ENCODE measurements around the gene PTPRG. TPM values are rescaled to one million over a fixed set of nuclear protein-coding genes. Genes with fewer than 3 reads are reported as not detected.

PTPRG gene
- total RNA-seq, 1 experiment from 2014 or later = 0.73 TPM

- no peak for TF ChIP-seq EZH2phosphoT487 (IDR thresholded peaks at IDR 0.05; ENCODE audit: borderline replicate concordance, low read length)
- TF ChIP-seq CTCF (conservative IDR thresholded peaks at IDR 0.05; ENCODE audit: low read depth, low read length) = 0 out of 2 replicates have a peak, but pooled peaks have one; percentile 10
- TF ChIP-seq EZH2 (IDR thresholded peaks at IDR 0.05; ENCODE audit: low read length, unreplicated experiment) = no peak
- BruUV-seq (replicated peaks) = no TSS peak
- Histone ChIP-seq H3K27me3 (ENCODE audit: low read length) (no peaks in the 10 kb centered on the region), H3K9me3 (ENCODE audit: low read length) (no peaks in the 10 kb centered on the region), H3K4me2 (ENCODE audit: low read length) (peak overlapping the region; percentile 34; the same call in 1 of the 2 replicates), H3K9ac (ENCODE audit: low read length) (no peak overlapping the region), H3F3A (ENCODE audit: low read length, unreplicated experiment) (no peaks in the 10 kb centered on the region), H3K36me3 (ENCODE audit: low read depth, low read length) (no peaks in the 10 kb centered on the region), H3K9me2 (replicated peaks; ENCODE audit: low read length) (0 out of 2 replicates have a peak, but pooled peaks cover 4% of the 10 kb centered on the region), H3K27ac (ENCODE audit: low read length) (no peak overlapping the region), H3K4me3 (ENCODE audit: low read length) (no peak overlapping the region), H2AFZ (ENCODE audit: low read length) (no peak overlapping the region), H3K4me1 (ENCODE audit: insufficient read depth, low read length) (no peaks in the 10 kb centered on the region), H4K20me1 (ENCODE audit: low read length) (no peaks in the 10 kb centered on the region), H3K79me2 (ENCODE audit: low read length) (no peaks in the 10 kb centered on the region)
- peak; percentile 81 for ATAC-seq
- ChIA-PET POLR2A (ENCODE audit: unreplicated experiment) (interaction anchor here (0.6 kb wide), 1 partner anchor 66 kb away, joined by 3 read pairs; no protein-coding TSS in a partner anchor), CTCF (no interaction called here)
- intact Hi-C loops (cut with micrococcal nuclease) = no loop called here
- peak; percentile 32 for DNase-seq
These were observed 650.5 kb downstream of the PTPRG start for GRCh38 chr3:62211675-62212429.

- H3K9ac ChIP-seq (ENCODE audit: low read length) = no peak overlapping the region
- H3K4me3 ChIP-seq (ENCODE audit: low read length) = no peak overlapping the region
- H3K4me2 ChIP-seq (ENCODE audit: low read length) = no peak overlapping the region
- ATAC-seq (no peak), DNase-seq (no peak)
- no peaks in the 10 kb centered on the region for H3K4me1 ChIP-seq (ENCODE audit: insufficient read depth, low read length)
- no peaks in the 10 kb centered on the region for H4K20me1 ChIP-seq (ENCODE audit: low read length)
- H3K9me2 ChIP-seq (replicated peaks; ENCODE audit: low read length) = 0 out of 2 replicates have a peak, but pooled peaks cover 4% of the 10 kb centered on the region
- H3K9me3 ChIP-seq (ENCODE audit: low read length) = no peaks in the 10 kb centered on the region
- ChIA-PET POLR2A (ENCODE audit: unreplicated experiment) (no interaction called here), CTCF (no interaction called here)
- peaks cover 8% of the 10 kb centered on the region; the same call in 1 of the 2 replicates for H3K27me3 ChIP-seq (ENCODE audit: low read length)
- H3F3A ChIP-seq (ENCODE audit: low read length, unreplicated experiment) = no peaks in the 10 kb centered on the region
- H3K36me3 ChIP-seq (ENCODE audit: low read depth, low read length) = no peaks in the 10 kb centered on the region
- no TSS peak for BruUV-seq (replicated peaks)
- no peak overlapping the region for H2AFZ ChIP-seq (ENCODE audit: low read length)
- no peak overlapping the region for H3K27ac ChIP-seq (ENCODE audit: low read length)
- intact Hi-C loops (cut with micrococcal nuclease) = no loop called here
- no peaks in the 10 kb centered on the region for H3K79me2 ChIP-seq (ENCODE audit: low read length)
- TF ChIP-seq EZH2phosphoT487 (IDR thresholded peaks at IDR 0.05; ENCODE audit: borderline replicate concordance, low read length) = no peak
- no peak for TF ChIP-seq EZH2 (IDR thresholded peaks at IDR 0.05; ENCODE audit: low read length, unreplicated experiment)
- TF ChIP-seq CTCF (conservative IDR thresholded peaks at IDR 0.05; ENCODE audit: low read depth, low read length) = no peak
These were observed 653.5 kb downstream of the PTPRG start for GRCh38 chr3:62214850-62215249.

GRCh38 chr3:62220616-62221015 is 659.2 kb downstream of the PTPRG start:
- Histone ChIP-seq H3K9ac (ENCODE audit: low read length) (no peak overlapping the region), H3K36me3 (ENCODE audit: low read depth, low read length) (no peaks in the 10 kb centered on the region), H3K9me3 (ENCODE audit: low read length) (no peaks in the 10 kb centered on the region), H3K79me2 (ENCODE audit: low read length) (no peaks in the 10 kb centered on the region), H3K4me1 (ENCODE audit: insufficient read depth, low read length) (no peaks in the 10 kb centered on the region), H3K27ac (ENCODE audit: low read length) (no peak overlapping the region), H3K4me3 (ENCODE audit: low read length) (no peak overlapping the region), H4K20me1 (ENCODE audit: low read length) (no peaks in the 10 kb centered on the region), H3K27me3 (ENCODE audit: low read length) (peaks cover 8% of the 10 kb centered on the region; the same call in 1 of the 2 replicates), H2AFZ (ENCODE audit: low read length) (no peak overlapping the region), H3K9me2 (replicated peaks; ENCODE audit: low read length) (no peaks in the 10 kb centered on the region), H3F3A (ENCODE audit: low read length, unreplicated experiment) (no peaks in the 10 kb centered on the region), H3K4me2 (ENCODE audit: low read length) (no peak overlapping the region)
- ATAC-seq = no peak
- ChIA-PET CTCF (no interaction called here), POLR2A (ENCODE audit: unreplicated experiment) (no interaction called here)
- intact Hi-C loops (cut with micrococcal nuclease) = no loop called here
- TF ChIP-seq EZH2phosphoT487 (IDR thresholded peaks at IDR 0.05; ENCODE audit: borderline replicate concordance, low read length) (no peak), CTCF (conservative IDR thresholded peaks at IDR 0.05; ENCODE audit: low read depth, low read length) (no peak), EZH2 (IDR thresholded peaks at IDR 0.05; ENCODE audit: low read length, unreplicated experiment) (no peak)
- DNase-seq = no peak
- no TSS peak for BruUV-seq (replicated peaks)

Measured in PC-3 (cell line).